ENCODE measurements around the gene AKAP12. TPM values are rescaled to one million over a fixed set of nuclear protein-coding genes. Genes with fewer than 3 reads are reported as not detected.

Gene AKAP12
- total and polyA plus RNA-seq, 12 donors, result 10.8 to 46.1 (median 26.1) TPM

DNA sequence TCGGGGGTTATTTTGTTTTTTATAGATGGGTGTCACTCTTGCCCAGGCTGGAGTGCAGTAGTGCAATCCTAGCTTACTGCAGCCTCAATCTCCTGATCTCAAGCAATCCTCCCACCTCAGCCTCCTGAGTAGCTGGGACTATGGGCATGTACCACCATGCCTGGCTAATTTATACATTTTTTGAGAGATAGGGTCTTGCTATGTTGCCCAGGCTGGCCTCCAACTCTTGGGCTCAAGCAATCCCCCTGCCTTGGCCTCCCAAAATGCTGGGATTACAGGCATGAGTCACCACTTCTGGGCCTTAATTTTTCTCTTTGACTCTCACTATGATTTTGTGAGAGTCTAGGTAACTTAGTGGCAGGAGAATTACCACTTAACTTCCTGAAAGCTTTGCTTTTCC lies 23.3 kb downstream of the AKAP12 start:
- H3K4me1 ChIP-seq (replicated peaks in 1 of 2), result no peaks in the 10 kb centered on the region
- TF ChIP-seq, protein P1, sequence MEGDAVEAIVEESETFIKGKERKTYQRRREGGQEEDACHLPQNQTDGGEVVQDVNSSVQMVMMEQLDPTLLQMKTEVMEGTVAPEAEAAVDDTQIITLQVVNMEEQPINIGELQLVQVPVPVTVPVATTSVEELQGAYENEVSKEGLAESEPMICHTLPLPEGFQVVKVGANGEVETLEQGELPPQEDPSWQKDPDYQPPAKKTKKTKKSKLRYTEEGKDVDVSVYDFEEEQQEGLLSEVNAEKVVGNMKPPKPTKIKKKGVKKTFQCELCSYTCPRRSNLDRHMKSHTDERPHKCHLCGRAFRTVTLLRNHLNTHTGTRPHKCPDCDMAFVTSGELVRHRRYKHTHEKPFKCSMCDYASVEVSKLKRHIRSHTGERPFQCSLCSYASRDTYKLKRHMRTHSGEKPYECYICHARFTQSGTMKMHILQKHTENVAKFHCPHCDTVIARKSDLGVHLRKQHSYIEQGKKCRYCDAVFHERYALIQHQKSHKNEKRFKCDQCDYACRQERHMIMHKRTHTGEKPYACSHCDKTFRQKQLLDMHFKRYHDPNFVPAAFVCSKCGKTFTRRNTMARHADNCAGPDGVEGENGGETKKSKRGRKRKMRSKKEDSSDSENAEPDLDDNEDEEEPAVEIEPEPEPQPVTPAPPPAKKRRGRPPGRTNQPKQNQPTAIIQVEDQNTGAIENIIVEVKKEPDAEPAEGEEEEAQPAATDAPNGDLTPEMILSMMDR (IDR thresholded peaks at IDR 0.05), result no peak
- no peak for TF ChIP-seq POLR2A (IDR thresholded peaks at IDR 0.05)
- 59 to 83% (median 67%) methylated on average over 1 of the region's 1 CpG for WGBS, 4 donors
- H3K27me3 ChIP-seq, result no peaks in the 10 kb centered on the region
- peak overlapping the region in 1 of 5 donors; percentile 29 for H3K27ac ChIP-seq
- H3K9me3 ChIP-seq (replicated peaks in 1 of 3), result no peaks in the 10 kb centered on the region
- no peaks in the 10 kb centered on the region for H3K36me3 ChIP-seq (replicated peaks in 1 of 2)
- no peak overlapping the region for H3K4me3 ChIP-seq
- no peak for DNase-seq
- intact Hi-C loops (cut with DNase I), result no loop called here

GRCh38 chr6:151263967-151264366 lies 24.2 kb downstream of the AKAP12 start:
- Histone ChIP-seq H3K4me1 (replicated peaks in 1 of 2) (no peaks in the 10 kb centered on the region), H3K36me3 (replicated peaks in 1 of 2) (no peaks in the 10 kb centered on the region), H3K27ac (peak overlapping the region in 1 of 5 donors; percentile 58), H3K4me3 (no peak overlapping the region), H3K9me3 (replicated peaks in 1 of 3) (no peaks in the 10 kb centered on the region), H3K27me3 (no peaks in the 10 kb centered on the region)
- intact Hi-C loops (cut with DNase I), result no loop called here
- WGBS, 4 donors, result 45 to 57% (median 55%) methylated on average over 3 of the region's 3 CpGs
- TF ChIP-seq POLR2A (IDR thresholded peaks at IDR 0.05), result no peak
- TF ChIP-seq, protein P1 (IDR thresholded peaks at IDR 0.05), result no peak
- peak in 5 of 7 donors; percentile 20 to 62 (median 40) for DNase-seq

- Histone ChIP-seq H3K27me3 (no peaks in the 10 kb centered on the region), H3K36me3 (replicated peaks in 1 of 2) (no peaks in the 10 kb centered on the region), H3K9me3 (replicated peaks in 1 of 3) (no peaks in the 10 kb centered on the region), H3K27ac (no peak overlapping the region), H3K4me1 (replicated peaks in 1 of 2) (no peaks in the 10 kb centered on the region), H3K4me3 (no peak overlapping the region)
- DNase-seq, result no peak
- TF ChIP-seq, protein P1 (IDR thresholded peaks at IDR 0.05), result no peak
- TF ChIP-seq POLR2A (IDR thresholded peaks at IDR 0.05), result no peak
- intact Hi-C loops (cut with DNase I), result no loop called here
Measured at GRCh38 chr6:151265282-151265681, 25.5 kb downstream of the AKAP12 start.

DNA sequence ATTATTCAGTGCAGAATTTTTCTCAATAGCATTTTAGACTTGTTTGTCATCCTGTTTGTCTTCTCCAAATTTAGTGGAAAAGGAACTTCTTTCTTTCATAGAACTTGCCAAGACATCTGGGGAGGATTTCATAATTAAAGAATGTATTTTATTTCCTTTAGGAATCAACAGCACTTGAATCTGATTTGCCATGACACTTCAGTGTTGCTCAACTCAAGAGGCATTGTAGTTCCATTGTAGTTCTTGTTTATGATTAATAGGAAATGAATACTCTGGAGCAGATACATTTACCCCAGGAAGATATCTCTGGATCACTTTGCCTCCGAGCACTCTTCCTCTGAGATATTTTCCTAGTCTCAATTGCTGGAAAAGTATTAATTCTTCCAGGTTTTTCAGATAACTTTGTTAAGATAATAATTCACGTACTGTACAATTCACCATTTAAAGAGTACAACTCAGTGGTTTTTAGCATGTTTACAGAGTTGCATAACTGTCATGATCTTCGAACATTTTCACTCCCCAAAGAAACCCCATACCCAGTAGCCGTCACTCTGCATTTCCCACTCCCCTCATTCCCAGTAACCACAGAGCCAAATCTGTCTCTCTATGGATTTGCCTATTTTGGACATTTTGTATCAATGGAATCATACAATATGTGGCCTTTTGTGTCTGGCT lies 29.7 kb downstream of the AKAP12 start:
- Histone ChIP-seq H3K27me3 (no peaks in the 10 kb centered on the region), H3K4me1 (replicated peaks in 1 of 2) (no peaks in the 10 kb centered on the region), H3K36me3 (replicated peaks in 1 of 2) (no peaks in the 10 kb centered on the region), H3K4me3 (no peak overlapping the region), H3K9me3 (replicated peaks in 1 of 3) (no peaks in the 10 kb centered on the region), H3K27ac (peak overlapping the region in 1 of 5 donors; percentile 66)
- no peak for DNase-seq
- 54 to 66% (median 60%) methylated on average over 4 of the region's 4 CpGs for WGBS, 4 donors
- TF ChIP-seq, protein P1 (IDR thresholded peaks at IDR 0.05), result no peak
- no peak for TF ChIP-seq POLR2A (IDR thresholded peaks at IDR 0.05)
- intact Hi-C loops (cut with DNase I), result no loop called here
